GM12891 (cell line): ENCODE data around the gene LRRC71.

Experiments
- DNase-seq: peaks from one replicate; pipeline ENCODE4 v3.0.0; 2011; ENCODE audit warnings: low spot score; ENCODE audit not compliant: insufficient read length
- FAIRE-seq: peaks from 2 replicates; lab custom pipeline; 2011; peaks lifted over from hg19 to GRCh38; lab: Jason Lieb, UNC
- PAX5 ChIP-seq: IDR thresholded peaks from 2 replicates; pipeline ENCODE4 v1.6.1; 2011; ENCODE audit warnings: low read length, moderate library complexity, mild to moderate bottlenecking; ENCODE audit not compliant: insufficient read depth, severe bottlenecking
- POLR2A ChIP-seq: IDR thresholded peaks from 2 replicates; pipeline ENCODE4 v1.6.1; 2011; ENCODE audit warnings: low read depth, low read length, control low read depth
- POLR2AphosphoS5 ChIP-seq: IDR thresholded peaks from 2 replicates; pipeline ENCODE4 v1.6.1; 2011; ENCODE audit warnings: low read depth, low read length, control low read depth
- POU2F2 ChIP-seq: IDR thresholded peaks from 2 replicates; pipeline ENCODE4 v1.6.1; 2011; ENCODE audit warnings: low read depth, mild to moderate bottlenecking, control low read depth, low read length, moderate library complexity
- SPI1 ChIP-seq: IDR thresholded peaks from 2 replicates; pipeline ENCODE4 v1.6.1; 2011; ENCODE audit warnings: low read depth, low read length, control low read depth
- TAF1 ChIP-seq: IDR thresholded peaks from 2 replicates; pipeline ENCODE4 v1.6.1; 2011; ENCODE audit warnings: low read depth, low read length, control low read depth

LRRC71 gene

DNA sequence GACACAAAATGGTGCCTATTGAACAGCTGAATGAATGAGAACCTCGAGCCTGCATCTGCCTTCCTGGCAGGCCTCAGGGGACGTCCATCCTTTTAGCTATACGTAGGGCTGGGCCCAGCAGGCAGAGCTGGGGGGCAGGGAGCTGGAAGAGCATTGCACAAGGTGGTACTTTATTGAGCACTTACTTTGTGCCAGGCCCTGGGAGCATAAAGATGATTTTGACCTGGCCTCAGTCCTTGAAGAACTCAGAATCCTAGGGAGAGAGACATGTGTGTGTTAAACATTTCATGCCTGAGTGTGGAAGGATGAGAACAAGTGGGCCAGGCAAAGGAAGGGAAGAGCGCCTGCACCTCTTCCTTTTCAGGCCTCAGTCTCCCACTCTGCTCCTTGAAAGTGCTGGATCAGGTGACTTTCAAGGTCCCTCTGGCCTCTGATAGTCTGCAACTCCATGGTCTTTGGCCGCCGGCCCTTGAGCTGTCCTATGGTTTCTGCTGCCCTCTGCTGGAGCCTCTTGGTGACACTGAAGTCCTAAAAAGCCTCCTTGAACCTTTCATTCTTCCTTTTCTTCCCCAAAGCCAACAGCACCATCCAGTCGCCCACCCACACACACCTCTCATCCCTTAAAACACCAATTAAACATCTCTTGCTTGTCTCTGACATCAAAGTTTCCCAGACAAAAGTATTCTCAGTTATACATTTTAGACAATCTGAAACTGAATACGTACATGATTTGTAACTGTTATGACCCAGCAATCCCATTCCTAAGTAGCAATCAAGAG lies 30.4 kb upstream of the LRRC71 start:
- DNase-seq, result peak; percentile 64
- FAIRE-seq, result no peak
- TF ChIP-seq PAX5, result no peak

DNA sequence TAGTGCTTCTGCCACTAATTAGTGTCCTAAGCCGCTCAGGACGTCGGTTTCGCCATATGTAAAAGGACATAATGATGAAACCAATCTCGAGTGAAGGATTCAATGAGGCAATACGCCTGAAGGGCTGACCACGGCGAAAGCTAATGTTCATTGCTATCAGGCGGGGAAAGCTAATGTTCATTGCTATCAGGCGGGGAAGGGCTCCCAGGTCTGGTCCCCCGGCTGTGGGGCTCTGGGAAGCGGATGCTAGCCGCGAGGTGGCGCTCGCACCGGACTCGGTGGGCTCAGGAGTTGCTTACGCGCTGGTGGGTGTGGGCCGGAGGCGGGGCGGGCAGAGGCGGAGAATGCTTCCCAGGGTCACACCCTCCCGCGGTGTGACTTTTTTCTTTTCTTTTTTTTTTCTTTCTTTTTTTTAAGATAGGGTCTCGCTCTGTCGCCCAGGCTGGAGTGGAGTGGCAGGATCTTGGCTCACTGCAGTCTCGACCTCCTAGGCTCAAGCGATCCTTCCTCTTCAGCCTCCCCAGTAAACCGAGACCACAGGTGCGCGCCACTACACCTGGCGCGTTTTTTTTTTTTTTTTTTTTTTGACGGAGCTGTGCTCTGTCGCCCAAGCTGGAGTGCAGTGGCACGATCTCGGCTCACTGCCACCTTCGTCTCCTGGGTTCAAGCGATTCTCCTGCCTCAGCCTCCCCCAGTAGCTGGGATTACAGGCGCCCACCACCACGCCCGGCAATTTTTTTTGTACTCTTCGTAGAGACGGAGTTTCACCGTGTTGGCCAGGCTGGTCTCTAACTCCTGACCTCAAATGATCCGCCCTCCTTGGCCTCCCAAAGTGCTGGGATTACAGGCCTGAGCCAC lies 28.0 kb upstream of the LRRC71 start:
- DNase-seq, result peak; percentile 86
- no peak for FAIRE-seq
- TF ChIP-seq POLR2A (no peak), SPI1 (no peak), POLR2AphosphoS5 (no peak), POU2F2 (no peak), PAX5 (no peak), TAF1 (no peak)

DNA sequence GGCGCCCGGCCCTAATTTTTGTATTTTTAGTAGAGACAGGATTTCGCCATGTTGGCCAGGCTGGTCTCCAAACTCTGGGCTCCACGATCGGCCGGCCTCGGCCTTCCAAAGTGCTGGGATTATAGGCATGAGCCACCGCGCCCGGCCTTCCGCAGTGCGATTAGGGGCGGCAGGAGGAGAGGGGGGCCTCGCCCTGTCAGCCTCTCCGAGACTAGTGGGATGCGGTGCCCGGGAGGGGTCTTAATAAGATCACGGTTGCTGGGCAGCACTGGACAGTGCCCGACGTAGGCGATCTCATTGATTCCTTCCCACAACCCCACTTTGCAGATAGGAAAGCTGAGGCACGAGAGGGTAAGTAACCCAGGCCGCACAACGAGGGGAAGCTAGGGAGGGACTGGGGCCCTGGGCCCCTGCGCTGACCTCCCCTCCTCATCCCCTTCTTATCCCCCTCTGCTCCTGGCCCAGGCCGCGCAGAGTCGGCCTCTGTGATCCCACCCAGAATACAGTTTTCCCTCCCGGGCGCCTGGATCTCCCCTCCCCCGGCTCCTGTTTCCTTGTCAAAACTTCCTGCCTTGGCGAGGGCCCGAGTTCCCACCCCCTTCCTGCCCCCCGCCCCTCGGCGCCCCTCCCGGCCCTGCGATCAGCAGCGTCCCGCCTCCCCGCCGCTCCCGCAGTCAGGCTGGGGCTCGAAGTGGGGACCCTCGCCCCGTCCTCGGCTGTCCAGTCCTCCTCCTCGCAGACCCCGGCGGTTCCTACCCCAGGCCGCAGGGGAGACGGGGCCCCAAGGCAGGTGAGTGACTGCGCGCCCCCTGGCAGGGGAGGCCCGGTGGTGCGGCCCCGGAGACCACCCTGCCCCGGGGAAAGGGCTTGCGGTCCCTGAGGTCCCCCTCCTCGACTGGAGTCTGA lies 27.1 kb upstream of the LRRC71 start, which contains the start of gene PEAR1:
Gene PEAR1 (plus strand): TSS at position 671 of the 906 bp plus-strand sequence. CDS start 10,209 bp downstream, outside the sequence.
- DNase-seq (no peak), FAIRE-seq (no peak)
- no peak for TF ChIP-seq POLR2AphosphoS5
- no peak for TF ChIP-seq TAF1
- TF ChIP-seq PAX5, result no peak
- TF ChIP-seq POU2F2, result no peak
- TF ChIP-seq SPI1, result no peak
- TF ChIP-seq POLR2A, result no peak

DNA sequence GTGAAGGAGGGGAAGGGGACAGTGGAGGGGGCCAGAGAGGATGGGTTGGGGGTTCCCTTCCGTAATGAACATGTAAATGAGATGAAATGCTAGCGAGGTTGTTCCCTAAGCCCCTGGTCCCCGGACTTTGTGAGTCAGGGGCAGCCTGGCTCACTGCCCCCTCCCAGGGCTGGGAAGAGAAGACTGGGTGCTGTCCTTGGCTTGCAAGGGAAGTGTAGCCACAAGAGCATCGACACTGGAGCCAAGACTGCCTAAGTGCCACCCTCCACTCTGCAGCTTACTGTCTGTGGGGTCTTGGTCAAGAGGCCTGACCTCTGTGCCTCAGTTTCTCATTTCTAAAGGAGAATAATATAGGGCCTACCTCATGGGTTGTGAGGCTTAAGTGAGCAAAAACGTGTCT lies 26.4 kb upstream of the LRRC71 start:
- no peak for TF ChIP-seq POU2F2
- TF ChIP-seq POLR2AphosphoS5, result no peak
- FAIRE-seq, result no peak

GRCh38 chr1:156894711-156895454 lies 25.5 kb upstream of the LRRC71 start:
- FAIRE-seq (no peak), DNase-seq (no peak)
- TF ChIP-seq TAF1 (no peak), SPI1 (no peak), PAX5 (no peak), POU2F2 (no peak), POLR2AphosphoS5 (no peak), POLR2A (no peak)

More for the DNA sequence above, 26.4 kb upstream of the LRRC71 start:
- no peak for DNase-seq

DNA sequence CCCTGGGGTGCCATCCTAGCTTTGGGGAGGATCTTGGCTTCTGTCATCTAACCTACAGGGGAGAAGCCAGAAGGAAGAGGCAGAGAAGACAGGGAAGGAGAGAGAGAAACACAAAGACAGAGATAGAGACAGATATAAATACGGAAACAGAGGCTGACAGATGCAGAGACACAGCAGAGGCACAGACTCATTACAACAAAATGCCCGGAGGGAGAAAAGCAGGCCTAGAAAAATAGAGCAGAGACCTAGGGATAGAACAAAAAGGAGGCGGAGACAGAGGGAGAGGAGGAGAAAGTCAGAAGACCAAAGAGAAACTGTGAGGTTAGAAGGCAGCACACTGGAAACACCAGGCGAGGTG lies 25.0 kb upstream of the LRRC71 start:
- TF ChIP-seq SPI1 (no peak), POU2F2 (no peak), TAF1 (no peak), POLR2AphosphoS5 (no peak)
- FAIRE-seq, result no peak
- no peak for DNase-seq

DNA sequence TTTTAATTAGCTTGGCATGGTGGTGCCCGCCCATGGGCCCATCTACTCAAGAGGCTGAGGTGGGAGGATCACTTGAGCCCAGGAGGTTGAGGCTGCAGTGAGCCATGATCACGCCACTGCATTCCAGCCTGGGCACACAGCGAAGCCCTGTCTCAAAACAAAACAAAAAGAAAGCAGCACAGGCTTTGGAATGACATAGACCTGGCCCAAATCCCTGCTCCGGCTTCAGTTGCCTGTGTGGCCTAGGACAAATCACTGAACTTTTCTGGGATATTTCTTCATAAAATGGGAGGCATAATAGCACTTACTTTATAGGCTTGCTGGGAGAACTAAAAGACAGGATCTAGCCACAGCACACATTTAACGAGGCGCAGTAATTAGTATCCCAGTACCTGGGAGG lies 24.5 kb upstream of the LRRC71 start:
- FAIRE-seq (no peak), DNase-seq (no peak)
- no peak for TF ChIP-seq PAX5
- no peak for TF ChIP-seq SPI1
- TF ChIP-seq TAF1, result no peak
- no peak for TF ChIP-seq POLR2AphosphoS5
- no peak for TF ChIP-seq POU2F2
- no peak for TF ChIP-seq POLR2A

GRCh38 chr1:156896490-156897033 lies 23.9 kb upstream of the LRRC71 start:
- DNase-seq, result no peak
- TF ChIP-seq POLR2A, result no peak
- TF ChIP-seq TAF1, result no peak
- no peak for TF ChIP-seq PAX5
- TF ChIP-seq SPI1, result no peak
- no peak for TF ChIP-seq POU2F2
- no peak for TF ChIP-seq POLR2AphosphoS5
- no peak for FAIRE-seq

DNA sequence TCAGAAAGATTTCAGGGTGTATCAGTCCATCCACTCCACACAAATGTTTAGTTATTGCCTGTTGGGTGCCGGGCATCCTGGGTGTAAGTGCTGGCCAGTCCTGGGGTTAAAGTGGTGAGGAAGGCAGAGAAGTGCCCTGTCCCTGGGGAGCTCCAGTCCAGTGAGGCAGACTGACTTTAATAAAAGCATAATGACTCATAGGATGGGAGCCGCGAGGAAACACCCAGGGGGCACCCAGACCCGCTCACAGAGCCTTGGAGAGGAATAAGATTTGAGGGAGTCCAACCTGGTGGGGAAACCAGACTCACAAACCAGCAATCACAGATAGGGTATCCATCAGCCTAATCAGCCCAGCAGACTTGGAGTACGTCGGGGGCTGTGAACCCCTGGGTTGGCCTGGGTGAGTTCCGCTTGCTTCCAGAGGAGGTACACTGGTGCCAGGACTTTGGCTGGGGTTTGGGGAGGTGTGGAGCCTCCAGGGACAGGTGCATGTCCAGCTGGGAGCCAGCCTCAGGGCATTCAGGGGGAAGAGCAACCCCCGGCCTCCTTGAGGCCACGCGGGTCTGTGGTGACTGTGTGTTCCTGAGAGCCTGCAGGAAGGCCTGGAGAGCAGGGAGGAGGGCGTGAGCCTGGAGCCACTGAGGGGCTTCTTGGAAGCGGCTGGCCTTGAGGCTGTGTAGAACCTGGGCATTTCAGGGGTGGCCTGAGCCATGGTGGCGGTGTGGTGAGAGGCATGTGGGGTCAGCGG lies 23.2 kb upstream of the LRRC71 start:
- TF ChIP-seq TAF1 (no peak), SPI1 (no peak), POLR2AphosphoS5 (no peak), PAX5 (no peak), POLR2A (no peak)
- FAIRE-seq, result no peak

More for the DNA sequence above, 23.2 kb upstream of the LRRC71 start:
- no peak for DNase-seq
